ENCODE measurements around the gene BCKDK. TPM values are rescaled to one million over a fixed set of nuclear protein-coding genes. Genes with fewer than 3 reads are reported as not detected.

BCKDK gene
- total RNA-seq, 2 donors from 2014 or later = 41.3 to 43.4 TPM

GRCh38 chr16:31064882-31065461 lies 43.2 kb upstream of the BCKDK start:
- Histone ChIP-seq H3K9me3 (no peaks in the 10 kb centered on the region), H3K4me1 (no peaks in the 10 kb centered on the region), H3K27me3 (no peaks in the 10 kb centered on the region), H3K4me3 (no peak overlapping the region), H3K27ac (peak overlapping the region; percentile 36), H3K9ac (ENCODE audit: low read depth in 2 of 2, low read length in 2 of 2) (no peak overlapping the region), H3K36me3 (peaks cover 4% of the 10 kb centered on the region)
- DNase-seq = no peak
- TF ChIP-seq CTCF (IDR thresholded peaks at IDR 0.05) = no peak
- intact Hi-C loops (cut with DNase I) = no loop called here

GRCh38 chr16:31067342-31067741 lies 40.8 kb upstream of the BCKDK start:
- no peaks in the 10 kb centered on the region for H3K9me3 ChIP-seq
- H3K27me3 ChIP-seq = no peaks in the 10 kb centered on the region
- no peaks in the 10 kb centered on the region for H3K36me3 ChIP-seq
- H3K9ac ChIP-seq (ENCODE audit: low read depth in 2 of 2, low read length in 2 of 2) = no peak overlapping the region
- intact Hi-C loops (cut with DNase I) = no loop called here
- peaks cover 6% of the 10 kb centered on the region for H3K4me1 ChIP-seq
- no peak overlapping the region for H3K27ac ChIP-seq
- no peak for DNase-seq
- TF ChIP-seq CTCF (IDR thresholded peaks at IDR 0.05) = no peak
- no peak overlapping the region for H3K4me3 ChIP-seq

GRCh38 chr16:31071861-31072260 lies 36.3 kb upstream of the BCKDK start:
- no peaks in the 10 kb centered on the region for H3K9me3 ChIP-seq
- peaks cover 15% of the 10 kb centered on the region for H3K4me1 ChIP-seq
- no peaks in the 10 kb centered on the region for H3K36me3 ChIP-seq
- H3K27me3 ChIP-seq = no peaks in the 10 kb centered on the region
- peak overlapping the region; percentile 80 for H3K4me3 ChIP-seq
- no peak for DNase-seq
- no peak overlapping the region for H3K27ac ChIP-seq
- peak overlapping the region in 1 of 2 donors; percentile 96 for H3K9ac ChIP-seq (ENCODE audit: low read depth in 2 of 2, low read length in 2 of 2)
- intact Hi-C loops (cut with DNase I) = no loop called here
- no peak for TF ChIP-seq CTCF (IDR thresholded peaks at IDR 0.05)

- Histone ChIP-seq H3K36me3 (no peaks in the 10 kb centered on the region), H3K27ac (peak overlapping the region; percentile 89), H3K9me3 (no peaks in the 10 kb centered on the region), H3K9ac (ENCODE audit: low read depth in 2 of 2, low read length in 2 of 2) (peak overlapping the region; percentile 93 to 96), H3K27me3 (no peaks in the 10 kb centered on the region), H3K4me3 (peak overlapping the region; percentile 80), H3K4me1 (peaks cover 15% of the 10 kb centered on the region)
- intact Hi-C loops (cut with DNase I) = no loop called here
- no peak for TF ChIP-seq CTCF (IDR thresholded peaks at IDR 0.05)
- peak; percentile 46 for DNase-seq
These were observed 35.5 kb upstream of the BCKDK start for GRCh38 chr16:31072540-31073141.

GRCh38 chr16:31073142-31073969 lies 34.8 kb upstream of the BCKDK start:
- H3K27ac ChIP-seq = peak overlapping the region; percentile 89
- DNase-seq = peak; percentile 96
- peak overlapping the region; percentile 80 for H3K4me3 ChIP-seq
- H3K9me3 ChIP-seq = no peaks in the 10 kb centered on the region
- peaks cover under 1% of the 10 kb centered on the region for H3K36me3 ChIP-seq
- peaks cover 15% of the 10 kb centered on the region for H3K4me1 ChIP-seq
- H3K27me3 ChIP-seq = no peaks in the 10 kb centered on the region
- no peak for TF ChIP-seq CTCF (IDR thresholded peaks at IDR 0.05)
- intact Hi-C loops (cut with DNase I) = no loop called here
- H3K9ac ChIP-seq (ENCODE audit: low read depth in 2 of 2, low read length in 2 of 2) = peak overlapping the region; percentile 93 to 96

Measured in colonic mucosa (tissue), 4 donors.